DOHH2 (cell line): ENCODE data around the gene DHRS7B.

Source experiments
- CTCF ChIP-seq: fragments of 200-600 bp; sonication (generic); IDR thresholded peaks from one replicate; pipeline ENCODE4 v1.5.1; 2014; ENCODE audit warnings: antibody characterized with exemption, mild to moderate bottlenecking, low read depth, low read length; ENCODE audit not compliant: poor library complexity, severe bottlenecking
- EZH2phosphoT487 ChIP-seq: fragments of 200-600 bp; sonication (generic); IDR thresholded peaks from 2 replicates; pipeline ENCODE4 v1.6.1; 2017; ENCODE audit warnings: borderline replicate concordance, mild to moderate bottlenecking, antibody characterized with exemption, low read length, moderate library complexity, mixed read lengths

- TF ChIP-seq CTCF: no peak
- no peak for TF ChIP-seq EZH2phosphoT487
These were observed at the start of gene DHRS7B for GRCh38 chr17:21126645-21127508.
